GM06990 (cell line): ENCODE results near the gene ST6GALNAC2.
A peak's percentile ranks its signal among the peaks of the same experiment; 100 is the strongest.

Source experiments
- DNase-seq: peaks from one replicate; pipeline ENCODE4 v3.0.0-alpha.2; 2011; ENCODE audit not compliant: insufficient read length; ENCODE audit errors: extremely low read depth
- H3K27me3 ChIP-seq: replicated peaks from 2 replicates; pipeline ENCODE4 v1.6.0; 2011; ENCODE audit warnings: low read length; ENCODE audit not compliant: control insufficient read depth, insufficient read depth
- H3K36me3 ChIP-seq: 2 replicates; pipeline ENCODE4 v1.5.1; 2011; ENCODE audit warnings: low read length; ENCODE audit not compliant: control insufficient read depth, insufficient read depth
- H3K4me3 ChIP-seq: replicated peaks from 2 replicates; pipeline ENCODE4 v1.5.1; 2011; ENCODE audit warnings: low read depth, mild to moderate bottlenecking, control low read depth, low read length
- CTCF ChIP-seq: IDR thresholded peaks from 2 replicates; pipeline ENCODE4 v1.5.1; 2011; ENCODE audit warnings: low read length, control low read depth, mild to moderate bottlenecking, inconsistent platforms; ENCODE audit not compliant: insufficient read depth, poor library complexity, severe bottlenecking

Gene ST6GALNAC2

GRCh38 chr17:76585649-76586593, at the start of gene ST6GALNAC2:
TSS of gene ST6GALNAC2 (minus strand) at chr17:76585860. CDS start at chr17:76585808, 52 bp downstream.
- no peak for DNase-seq
- H3K27me3 ChIP-seq, result no peaks in the 10 kb centered on the region; the same call in 1 of the 2 replicates
- H3K36me3 ChIP-seq, result no peaks in the 10 kb centered on the region
- peak; percentile 34 for TF ChIP-seq CTCF
- H3K4me3 ChIP-seq, result peak within 1 kb of the TSS; percentile 59

- Histone ChIP-seq H3K27me3 (no peaks in the 10 kb centered on the region; the same call in none of the 2 replicates), H3K4me3 (no peak overlapping the region), H3K36me3 (no peaks in the 10 kb centered on the region)
- no peak for TF ChIP-seq CTCF
- DNase-seq, result no peak
Measured at GRCh38 chr17:76635039-76635438, 49.4 kb upstream of the ST6GALNAC2 start.

GRCh38 chr17:76633628-76634328, 48.1 kb upstream of the ST6GALNAC2 start:
- H3K36me3 ChIP-seq, result no peaks in the 10 kb centered on the region
- no peak for DNase-seq

GRCh38 chr17:76631821-76632565, 46.3 kb upstream of the ST6GALNAC2 start:
- DNase-seq, result no peak
- no peaks in the 10 kb centered on the region for H3K36me3 ChIP-seq
- no peak for TF ChIP-seq CTCF
- no peak overlapping the region for H3K4me3 ChIP-seq
- no peaks in the 10 kb centered on the region; the same call in none of the 2 replicates for H3K27me3 ChIP-seq

More at GRCh38 chr17:76633628-76634328, 48.1 kb upstream of the ST6GALNAC2 start:
- Histone ChIP-seq H3K4me3 (no peak overlapping the region), H3K27me3 (no peaks in the 10 kb centered on the region; the same call in none of the 2 replicates)
- TF ChIP-seq CTCF, result no peak

- DNase-seq, result no peak
- H3K36me3 ChIP-seq, result no peaks in the 10 kb centered on the region
- no peaks in the 10 kb centered on the region; the same call in none of the 2 replicates for H3K27me3 ChIP-seq
- H3K4me3 ChIP-seq, result no peak overlapping the region
- no peak for TF ChIP-seq CTCF
Measured at GRCh38 chr17:76630151-76630550, 44.5 kb upstream of the ST6GALNAC2 start.
